HG03064 (cell line): ENCODE measurements around the gene PAAF1.

Experiments
- ATAC-seq: cut with Tn5 transposase; IDR thresholded peaks from one replicate; pipeline ENCODE4 v1.9.1; 2021; ENCODE audit warnings: low read depth; ENCODE audit not compliant: unreplicated experiment

Gene PAAF1, protein sequence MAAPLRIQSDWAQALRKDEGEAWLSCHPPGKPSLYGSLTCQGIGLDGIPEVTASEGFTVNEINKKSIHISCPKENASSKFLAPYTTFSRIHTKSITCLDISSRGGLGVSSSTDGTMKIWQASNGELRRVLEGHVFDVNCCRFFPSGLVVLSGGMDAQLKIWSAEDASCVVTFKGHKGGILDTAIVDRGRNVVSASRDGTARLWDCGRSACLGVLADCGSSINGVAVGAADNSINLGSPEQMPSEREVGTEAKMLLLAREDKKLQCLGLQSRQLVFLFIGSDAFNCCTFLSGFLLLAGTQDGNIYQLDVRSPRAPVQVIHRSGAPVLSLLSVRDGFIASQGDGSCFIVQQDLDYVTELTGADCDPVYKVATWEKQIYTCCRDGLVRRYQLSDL

DNA sequence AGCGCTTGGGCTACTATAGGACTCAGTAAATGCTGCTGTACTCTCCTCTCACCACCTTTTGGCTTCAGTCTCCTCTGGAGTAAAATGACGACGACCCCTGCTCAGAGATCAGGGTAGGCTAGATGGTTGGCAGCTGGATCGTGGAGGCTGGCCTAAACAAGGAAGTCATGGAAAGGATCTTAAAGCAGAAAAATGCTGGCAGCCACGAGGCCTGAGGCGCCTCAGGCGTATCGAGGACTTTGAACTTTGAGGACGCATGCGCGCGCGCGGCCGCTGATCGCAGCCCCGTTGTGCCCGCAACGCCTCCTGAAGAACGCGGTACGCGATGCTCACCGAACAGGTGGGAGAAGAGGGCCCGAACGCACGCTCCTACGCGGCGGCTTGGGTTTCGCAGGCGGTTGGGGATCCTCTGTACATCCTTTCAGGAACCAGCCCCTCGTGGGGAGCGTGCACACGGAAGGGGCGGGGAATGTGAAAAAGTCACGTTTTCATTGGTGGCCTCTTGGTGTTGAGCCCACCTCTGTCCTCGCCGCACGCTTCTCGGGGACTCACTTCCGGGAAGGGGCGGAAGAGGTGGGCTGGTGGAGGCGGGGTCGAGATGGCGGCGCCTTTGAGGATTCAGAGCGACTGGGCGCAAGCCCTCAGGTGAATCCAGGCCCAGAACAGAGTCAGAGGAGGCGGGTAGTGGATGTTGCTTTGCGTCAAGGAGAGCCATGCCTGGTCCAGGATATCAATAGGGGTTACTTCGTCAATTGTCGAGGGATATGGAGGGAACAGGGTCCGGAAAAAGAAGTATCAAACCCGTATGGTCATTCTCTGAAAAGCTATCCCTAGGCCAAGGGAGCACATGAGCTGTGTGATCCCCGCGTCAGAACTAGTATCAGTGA is at the start of gene PAAF1, which contains the start of gene COA4:
TSS of gene PAAF1 (plus strand) at position 576 of the 887 bp plus-strand sequence. CDS start at position 599, 23 bp downstream.
TSS of gene COA4 (minus strand) at position 423 of the 887 bp plus-strand sequence. CDS start 3,468 bp downstream, outside the sequence.
- ATAC-seq = peak; percentile 95

DNA sequence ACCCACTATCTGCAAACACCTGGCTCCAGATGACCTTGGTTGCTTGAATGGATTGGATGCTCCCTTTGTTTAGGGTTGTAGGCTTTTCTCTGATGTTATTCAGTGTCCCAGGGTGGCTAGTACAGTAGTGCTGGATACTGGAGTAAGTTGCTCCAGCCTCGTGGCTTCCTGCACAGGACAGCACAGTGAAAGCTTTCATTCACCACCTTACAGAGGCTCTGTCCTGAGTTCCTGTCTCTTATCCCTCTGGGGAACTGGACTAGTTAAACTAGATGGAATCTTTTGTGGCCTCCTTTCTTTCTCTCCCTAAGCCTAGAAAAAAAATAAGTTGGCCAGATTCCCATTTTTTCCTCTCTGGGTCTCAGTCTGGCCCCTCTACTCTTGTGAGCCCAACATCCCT is 46.5 kb upstream of the PAAF1 start:
- ATAC-seq = no peak

DNA sequence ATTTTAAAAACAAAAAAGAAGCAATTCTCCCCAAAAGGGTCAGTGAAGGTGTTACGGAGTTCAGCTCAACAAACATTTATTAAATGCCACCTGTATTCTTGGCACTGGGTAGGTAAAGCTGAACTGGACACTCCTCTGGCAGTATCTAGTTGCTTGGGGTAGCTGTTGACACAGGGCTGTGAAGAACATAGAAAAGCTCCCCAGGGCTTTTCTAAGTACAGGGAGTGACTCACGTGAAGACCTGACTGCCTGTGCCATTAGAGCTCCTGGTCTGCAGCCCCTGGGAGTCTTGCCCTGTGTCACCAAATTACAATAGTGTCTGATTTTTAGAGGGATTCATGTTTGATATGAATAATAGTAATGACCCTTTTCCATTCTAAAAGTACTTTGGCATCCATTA is 43.7 kb upstream of the PAAF1 start:
- no peak for ATAC-seq

DNA sequence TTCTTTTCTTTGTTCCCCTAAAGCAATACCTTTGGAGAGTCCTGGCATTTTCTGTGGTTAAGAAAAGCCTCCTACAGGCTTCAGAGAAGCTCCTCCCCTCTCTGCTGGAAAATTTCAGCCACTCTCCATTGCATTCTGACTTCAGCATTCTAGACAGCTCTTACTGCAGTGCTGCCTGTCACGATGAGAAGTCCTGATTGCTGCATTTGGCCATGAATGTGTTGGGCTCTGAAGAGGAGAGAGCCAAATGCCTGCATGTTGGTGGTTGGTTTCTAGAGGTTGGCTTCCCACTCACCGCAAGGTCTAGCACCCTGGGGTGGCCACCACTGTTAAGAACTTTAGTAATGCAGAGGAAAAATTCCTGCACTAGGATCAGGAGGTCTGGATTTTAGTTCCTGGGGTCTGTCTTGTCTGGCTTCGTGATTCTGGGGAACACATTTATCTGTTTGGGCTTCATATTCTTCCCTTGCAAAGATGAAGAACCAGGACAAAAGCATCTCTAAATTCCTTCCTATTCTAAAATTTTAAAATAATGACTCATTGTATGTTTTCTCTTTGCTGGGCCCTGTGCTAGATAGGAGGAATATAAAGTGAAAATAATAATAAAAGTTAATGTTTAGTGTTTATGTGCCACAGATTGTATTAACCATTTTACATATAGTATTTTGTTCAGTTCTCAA is 38.2 kb upstream of the PAAF1 start:
- ATAC-seq = no peak

DNA sequence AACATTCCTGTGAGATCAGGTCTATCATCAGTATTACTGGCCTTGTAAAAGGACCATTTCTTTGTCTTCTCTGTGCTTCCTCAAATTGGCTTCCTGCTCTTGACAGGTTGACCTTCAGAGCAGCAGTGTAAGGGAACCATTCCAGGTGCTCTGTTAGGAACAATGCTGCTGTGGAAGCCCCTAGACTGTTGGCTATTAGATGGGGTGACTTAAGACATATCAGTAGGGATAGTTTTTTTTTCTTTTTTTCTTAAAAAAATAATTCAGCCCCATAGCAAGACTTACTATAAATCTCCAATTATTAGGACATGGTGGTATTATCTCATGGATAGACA is 37.7 kb upstream of the PAAF1 start:
- ATAC-seq = no peak

DNA sequence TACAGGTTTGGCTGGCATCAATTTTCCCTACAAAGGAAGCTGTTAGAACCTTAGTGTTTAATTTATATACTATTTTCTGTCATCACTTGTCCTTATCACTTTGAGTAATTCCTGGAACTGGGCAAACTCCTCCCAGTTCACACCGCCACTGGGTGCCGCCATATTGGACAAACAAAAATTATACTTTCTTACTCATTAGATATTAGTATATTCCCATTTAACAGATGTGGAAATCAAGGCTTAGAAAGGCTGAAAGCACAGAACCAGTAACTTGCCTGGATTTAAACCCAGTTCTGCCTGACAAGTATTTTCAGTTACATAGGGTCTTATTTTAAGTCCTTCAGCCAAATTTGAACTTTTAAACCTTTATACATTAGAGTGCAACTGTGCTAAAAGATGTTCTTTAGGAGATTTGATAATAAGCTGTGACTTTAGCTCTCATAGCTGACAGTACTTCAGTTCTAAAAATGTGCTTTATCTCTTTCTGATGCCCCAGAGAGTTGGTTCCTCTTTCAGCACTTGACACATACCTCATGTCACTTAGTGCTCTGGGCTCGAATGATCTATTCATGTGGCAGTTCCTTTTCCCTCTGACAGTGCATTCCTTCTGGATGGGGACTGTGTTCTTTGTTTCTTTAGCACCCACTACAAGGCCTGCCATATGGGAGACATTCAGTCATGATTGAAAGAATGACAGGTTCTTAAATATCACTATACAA is 25.6 kb upstream of the PAAF1 start:
- ATAC-seq = no peak

DNA sequence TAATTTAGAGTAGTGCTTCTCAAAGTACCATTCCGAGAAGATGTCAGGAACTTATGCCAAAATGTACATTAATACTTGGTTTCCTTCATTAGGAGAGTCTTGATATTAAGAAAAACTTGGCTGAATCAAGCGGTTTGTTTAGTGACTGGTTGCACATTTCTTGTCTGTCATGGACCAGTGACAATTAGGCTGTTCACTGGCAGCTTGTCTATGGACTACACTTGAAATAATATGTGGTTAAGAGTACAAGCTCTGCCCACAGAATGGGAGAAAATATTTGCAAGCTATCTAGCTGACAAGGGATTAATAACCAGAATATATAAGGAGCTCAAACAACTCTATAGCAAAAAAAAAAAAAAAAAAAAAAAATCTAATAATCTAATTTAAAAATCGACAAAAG is 24.8 kb upstream of the PAAF1 start:
- no peak for ATAC-seq

DNA sequence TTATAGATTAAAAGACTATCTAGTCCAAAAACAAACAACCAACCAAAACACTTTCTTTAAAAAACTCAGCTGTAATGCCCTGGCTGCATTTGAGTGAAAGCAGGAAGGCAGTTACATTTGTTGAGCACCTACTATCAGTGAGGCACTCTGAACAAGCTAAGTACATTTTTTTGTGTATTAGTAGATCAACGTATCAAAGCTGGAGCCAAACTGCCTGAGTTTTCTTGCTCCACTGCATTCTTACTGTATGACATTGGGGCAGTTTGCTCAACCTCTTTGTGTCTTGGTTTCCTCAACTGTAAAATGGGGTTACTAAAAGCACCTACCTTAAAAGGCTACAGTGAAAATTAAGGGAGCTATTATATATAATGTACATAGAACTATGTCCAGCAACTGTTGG is 22.1 kb upstream of the PAAF1 start:
- ATAC-seq = no peak

DNA sequence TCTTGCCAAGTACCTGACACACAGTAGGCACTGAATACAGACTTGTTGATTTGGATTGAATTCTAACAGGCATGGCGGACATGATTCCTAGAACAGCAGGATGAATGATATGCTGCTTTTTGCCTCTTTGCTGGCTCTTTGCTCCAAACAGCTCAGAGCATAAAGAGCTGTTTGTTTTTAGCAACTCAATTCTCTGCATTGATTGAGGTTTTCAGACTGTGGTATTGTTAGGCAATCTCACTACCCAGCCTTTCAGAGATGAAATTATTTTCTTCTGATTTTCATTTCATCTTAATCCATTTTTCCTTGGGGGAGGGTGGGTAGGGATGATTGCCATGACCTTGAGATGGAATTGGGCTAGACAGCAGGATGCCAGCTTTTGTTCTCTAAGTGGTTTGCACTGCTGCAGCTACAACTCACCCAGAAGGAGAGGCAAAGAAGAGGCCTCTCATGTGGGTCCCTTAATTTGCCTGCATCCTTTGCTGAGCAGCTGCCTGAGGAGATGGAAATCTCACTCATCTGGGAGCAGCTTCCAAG is 20.7 kb upstream of the PAAF1 start:
- no peak for ATAC-seq

DNA sequence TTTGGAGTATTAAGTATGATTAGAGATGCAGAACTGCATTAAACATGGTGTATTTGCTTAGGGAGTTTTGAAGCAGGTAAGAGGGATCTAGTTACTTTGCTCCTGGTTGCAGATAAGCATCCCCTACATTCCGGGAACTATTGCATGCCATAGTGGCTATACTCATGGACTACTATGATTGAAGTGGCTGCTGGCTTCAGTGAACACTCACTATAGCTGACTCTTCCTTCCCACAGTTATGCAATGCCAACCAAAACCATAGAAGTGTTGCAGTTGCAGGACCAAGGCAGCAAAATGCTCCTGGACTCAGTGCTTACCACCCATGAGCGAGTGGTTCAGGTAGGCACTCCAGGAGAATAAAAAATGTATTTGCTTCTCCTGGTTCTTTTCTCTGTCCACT is 17.1 kb upstream of the PAAF1 start:
- no peak for ATAC-seq

DNA sequence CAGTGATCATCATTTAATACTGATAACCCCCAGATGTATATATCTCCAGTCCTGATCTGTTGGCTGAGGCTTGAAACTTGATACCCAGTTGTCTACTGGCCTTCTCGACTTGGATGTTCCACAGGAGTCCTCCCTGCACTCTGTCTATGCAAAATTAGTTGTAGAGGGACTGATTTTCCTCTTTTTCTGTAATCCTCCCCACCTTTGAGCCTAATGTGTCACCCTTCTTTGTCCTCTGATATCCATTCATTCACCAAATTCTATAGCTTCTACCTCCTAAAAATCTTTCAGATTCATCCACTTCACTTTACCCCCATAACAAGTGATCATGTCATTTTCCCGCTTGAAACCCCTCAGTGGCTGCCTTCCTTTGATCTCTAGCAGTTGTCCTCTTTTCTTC is 16.6 kb upstream of the PAAF1 start:
- ATAC-seq = no peak

DNA sequence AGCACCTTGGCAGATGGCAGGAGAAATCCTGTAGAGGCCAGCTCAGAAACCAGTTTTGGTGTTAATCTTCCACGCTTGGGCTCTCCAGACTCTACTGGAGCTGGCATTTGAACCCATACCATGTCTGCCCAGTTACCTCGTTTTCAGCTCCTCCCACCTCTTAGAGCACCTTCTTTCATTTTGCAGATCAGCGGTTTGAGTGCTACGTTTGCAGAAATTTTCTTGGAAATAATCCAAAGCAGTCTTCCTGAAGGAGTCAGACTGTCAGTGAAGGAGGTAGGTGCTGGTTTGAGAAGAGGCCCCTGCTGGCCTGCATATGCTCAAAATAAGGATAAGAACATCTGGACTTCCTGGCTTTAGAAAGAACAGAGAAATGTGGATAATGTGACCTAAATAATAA is 13.8 kb upstream of the PAAF1 start:
- ATAC-seq = no peak

DNA sequence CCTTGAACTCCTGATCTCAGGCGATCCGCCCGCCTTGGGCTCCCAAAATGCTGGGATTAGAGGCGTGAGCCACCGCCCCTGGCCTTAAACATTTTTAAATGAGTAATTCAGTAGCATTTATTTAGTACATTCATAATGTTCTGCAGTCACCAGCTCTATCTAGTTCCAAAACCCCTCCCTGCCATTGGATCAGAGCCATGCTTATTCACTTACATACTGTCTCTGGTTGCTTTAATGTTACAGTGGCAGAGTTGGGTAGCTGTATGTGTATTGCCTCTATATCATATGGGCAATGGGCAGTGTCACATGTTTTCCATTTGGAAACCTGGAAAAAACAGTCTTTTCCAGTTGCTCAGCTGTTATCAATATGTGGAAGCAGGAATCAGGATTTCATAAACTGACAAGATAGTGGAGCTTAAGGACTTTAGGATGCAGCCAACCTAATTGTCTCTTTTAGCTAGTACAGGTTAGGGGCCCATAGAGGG is 10.7 kb upstream of the PAAF1 start:
- ATAC-seq = no peak

DNA sequence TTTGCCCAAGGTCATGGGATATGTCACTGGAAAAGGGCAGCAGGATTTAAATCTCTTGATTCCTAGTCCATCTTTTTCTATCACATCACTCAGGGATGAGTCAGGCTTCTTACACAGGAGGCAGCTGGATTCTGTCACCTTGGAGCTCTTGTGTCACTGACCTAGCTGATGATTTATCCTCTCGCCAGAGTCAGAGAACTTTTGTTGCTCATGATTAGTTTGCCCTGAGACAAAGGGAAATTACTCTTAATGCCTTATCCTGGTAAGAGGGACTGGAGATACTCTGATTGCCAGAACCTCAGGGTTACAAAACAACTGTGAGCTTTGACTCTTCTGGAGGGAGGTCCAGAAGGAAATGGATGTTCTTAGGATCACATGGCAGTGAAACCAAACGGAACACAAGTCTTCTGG is 10.2 kb upstream of the PAAF1 start:
- ATAC-seq = no peak

DNA sequence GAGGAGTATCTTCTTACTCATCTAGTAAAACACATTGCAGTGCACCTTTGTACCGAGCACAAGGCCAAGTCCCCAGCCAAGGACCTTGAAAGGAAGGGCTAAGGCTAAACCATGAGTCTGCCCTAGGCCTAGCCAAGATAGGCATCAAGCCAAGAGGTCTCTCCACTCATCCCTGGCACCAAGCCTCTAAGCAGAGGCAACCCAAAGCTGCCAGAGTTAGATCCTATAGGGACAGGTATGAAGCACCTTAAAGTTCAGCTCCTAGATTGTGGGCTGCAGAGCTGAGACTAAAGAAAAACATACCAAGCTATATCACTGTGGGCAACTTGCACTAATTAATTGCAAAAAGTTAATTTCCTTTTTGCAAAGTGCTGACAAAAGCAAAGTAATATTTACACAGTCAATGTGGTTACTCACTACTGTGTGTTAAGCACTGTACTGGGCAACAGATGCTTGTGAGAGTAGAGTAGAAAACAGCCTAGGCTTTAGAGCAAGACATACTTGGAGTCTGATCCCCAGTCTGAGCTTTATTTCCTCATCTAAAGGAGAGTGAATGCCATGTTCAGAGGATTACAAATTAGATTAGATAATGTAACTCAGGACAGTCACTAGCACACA is 7.4 kb upstream of the PAAF1 start:
- no peak for ATAC-seq

DNA sequence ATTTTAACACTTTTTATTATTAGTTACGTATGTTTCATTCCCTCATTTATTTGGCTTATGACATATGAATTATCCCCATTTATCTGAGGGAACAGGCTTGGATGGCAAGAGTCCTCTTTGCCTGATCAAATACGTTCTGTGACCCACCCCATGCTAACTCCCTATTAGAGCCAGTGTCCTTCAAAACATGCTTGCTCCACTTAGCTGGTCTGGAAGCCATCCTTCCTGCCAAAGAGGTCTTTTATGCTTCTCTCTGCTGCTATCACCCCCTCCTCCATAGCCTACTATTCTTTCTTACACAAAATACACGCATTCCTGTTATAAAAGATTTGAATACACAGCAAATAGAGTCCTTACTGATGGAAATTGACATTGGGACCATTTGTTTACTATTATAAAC is 6.5 kb upstream of the PAAF1 start:
- no peak for ATAC-seq

DNA sequence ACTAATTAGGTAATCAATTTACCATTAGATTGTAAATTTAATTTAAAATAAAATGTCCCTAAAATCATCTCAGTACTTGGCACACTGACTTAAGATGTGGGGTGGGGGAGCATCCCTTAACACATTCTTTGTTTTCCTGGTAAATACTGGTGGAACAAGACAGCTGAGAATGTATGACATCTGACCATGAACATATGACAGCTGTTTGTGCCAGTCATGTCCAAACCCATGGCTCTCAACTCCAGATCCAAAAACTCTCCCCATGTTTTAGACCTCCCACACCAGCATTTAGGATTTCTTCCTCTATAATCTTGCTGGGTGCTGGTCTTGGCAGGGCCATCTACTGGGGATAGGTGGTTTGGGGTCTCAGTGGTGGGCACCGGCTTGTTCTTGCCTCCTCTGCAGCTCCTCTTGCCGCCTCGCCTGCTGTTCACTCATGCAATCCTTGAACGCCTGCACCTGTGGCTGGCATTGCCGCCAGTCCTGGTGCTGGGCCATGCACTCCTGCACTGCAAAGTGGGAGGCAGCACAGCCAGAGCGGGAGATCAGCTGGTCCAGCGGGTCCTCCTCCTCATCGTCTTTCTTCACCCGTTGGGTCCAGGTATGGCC is 3.9 kb upstream of the PAAF1 start:
- no peak for ATAC-seq

DNA sequence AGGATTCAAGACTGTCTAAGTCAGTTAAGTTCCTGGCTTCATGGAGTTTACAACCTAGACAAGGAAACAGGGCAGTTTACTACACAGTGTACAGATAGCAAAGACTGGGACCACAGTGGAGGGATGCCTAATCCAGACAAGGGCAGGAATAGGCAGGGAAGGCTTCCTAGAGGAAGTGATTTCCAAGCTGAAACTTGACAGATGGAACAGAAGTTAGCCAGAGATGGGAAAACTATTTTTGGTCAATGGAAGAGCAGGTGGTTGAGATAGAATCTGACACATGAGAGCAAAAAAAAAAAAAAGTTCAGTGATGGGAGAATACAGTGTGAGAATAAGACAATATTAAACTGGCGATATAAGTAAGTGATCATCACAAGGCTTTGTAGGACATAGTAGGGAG is 1.4 kb upstream of the PAAF1 start:
- ATAC-seq = no peak

DNA sequence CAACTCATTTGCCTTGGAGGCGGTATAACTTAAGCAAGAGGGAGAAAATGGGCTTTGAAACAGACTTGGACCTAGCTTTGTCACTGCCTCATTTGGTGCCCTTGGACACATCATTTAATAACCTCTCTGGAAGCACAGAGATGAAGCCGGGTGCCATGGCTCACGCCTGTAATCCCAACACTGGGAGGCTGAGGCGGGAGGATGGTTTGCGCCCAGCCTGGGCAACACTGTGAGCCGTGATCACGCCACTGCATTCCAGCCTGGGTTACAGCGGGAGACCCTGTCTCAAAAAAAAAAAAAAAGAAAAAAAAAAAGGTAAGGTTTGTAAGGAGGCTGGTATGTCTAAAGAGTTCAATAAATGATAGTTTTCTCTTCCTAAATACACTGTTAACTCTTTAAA is 959 bp upstream of the PAAF1 start:
- no peak for ATAC-seq
